IMR-90 (cell line): ENCODE data around the gene HDC. TPM values are rescaled to one million over a fixed set of nuclear protein-coding genes. Genes with fewer than 3 reads are reported as not detected.

Source experiments
- ATAC-seq: fragments of 200-7000 bp; cut with Tn5 transposase; 2 replicates; pipeline ENCODE4 v1.9.1; 2020; ENCODE audit warnings: low read depth, mild to moderate bottlenecking, moderate library complexity
- BruUV-seq: library from RNA; stranded (reverse); fragments of 400-500 nt; replicated peaks from 2 replicates; lab custom pipeline; 2021; lab: Mats Ljungman, UMichigan
- CTCF ChIA-PET: fragments of 300-600 bp; formaldehyde crosslinking; extraction: SDS; loops from one replicate; lab custom pipeline; 2021; ENCODE audit warnings: antibody characterized with exemption; lab: Yijun Ruan, JAX
- POLR2A ChIA-PET: fragments of 300-600 bp; sonication (Branson Sonifier 250); formaldehyde crosslinking; loops from one replicate; lab custom pipeline; 2022; ENCODE audit warnings: antibody characterized with exemption; ENCODE audit not compliant: unreplicated experiment; lab: Charles Lee
- DNase-seq: peaks from one replicate; pipeline ENCODE4 v3.0.0; 2013
- H2AFZ ChIP-seq: replicated peaks from 2 replicates; pipeline ENCODE3; 2013; ENCODE audit warnings: low read length, mild to moderate bottlenecking; ENCODE audit not compliant: poor library complexity
- H2AK5ac ChIP-seq: 2 replicates; pipeline ENCODE4 v1.6.1; 2013; ENCODE audit warnings: low read depth, low read length, inconsistent platforms
- H2AK9ac ChIP-seq: replicated peaks from 2 replicates; pipeline ENCODE3; 2013; ENCODE audit warnings: mild to moderate bottlenecking, low read depth, low read length, moderate library complexity; ENCODE audit not compliant: poor library complexity
- H2BK120ac ChIP-seq: 2 replicates; pipeline ENCODE4 v1.6.1; 2013; ENCODE audit warnings: low read depth, low read length, inconsistent platforms
- H2BK15ac ChIP-seq: 3 replicates; pipeline ENCODE4 v1.6.1; 2013; ENCODE audit warnings: low read depth, low read length, inconsistent platforms
- H2BK20ac ChIP-seq: 2 replicates; pipeline ENCODE4 v1.6.1; 2013; ENCODE audit warnings: low read depth, mild to moderate bottlenecking, inconsistent platforms, low read length, moderate library complexity
- H2BK5ac ChIP-seq: 2 replicates; pipeline ENCODE4 v1.6.1; 2013; ENCODE audit warnings: mild to moderate bottlenecking, low read depth, low read length, inconsistent platforms; ENCODE audit not compliant: poor library complexity, severe bottlenecking
- H3K14ac ChIP-seq: replicated peaks from 2 replicates; pipeline ENCODE4 v1.6.1; 2013; ENCODE audit warnings: low read depth, low read length, inconsistent platforms
- H3K18ac ChIP-seq: 2 replicates; pipeline ENCODE4 v1.6.1; 2013; ENCODE audit warnings: low read depth, low read length, control low read depth
- H3K23ac ChIP-seq: 2 replicates; pipeline ENCODE4 v1.6.1; 2013; ENCODE audit warnings: low read depth, low read length, inconsistent platforms
- H3K27ac ChIP-seq: 2 replicates; pipeline ENCODE4 v1.5.1; 2013; ENCODE audit warnings: mild to moderate bottlenecking, control low read depth, low read length; ENCODE audit not compliant: insufficient read depth
- H3K27me3 ChIP-seq: 2 replicates; pipeline ENCODE4 v1.6.1; 2013; ENCODE audit warnings: low read length; ENCODE audit not compliant: control insufficient read depth, insufficient read depth
- H3K36me3 ChIP-seq: 2 replicates; pipeline ENCODE4 v1.6.1; 2013; ENCODE audit warnings: low read length, mixed read lengths; ENCODE audit not compliant: control insufficient read depth, insufficient read depth
- H3K4ac ChIP-seq: 2 replicates; pipeline ENCODE4 v1.6.1; 2013; ENCODE audit warnings: low read depth, low read length, inconsistent platforms
- H3K4me1 ChIP-seq: 2 replicates; pipeline ENCODE4 v1.6.1; 2013; ENCODE audit warnings: low read length, mixed read lengths; ENCODE audit not compliant: control insufficient read depth, insufficient read depth
- H3K4me2 ChIP-seq: 2 replicates; pipeline ENCODE4 v1.6.1; 2013; ENCODE audit warnings: low read depth, mild to moderate bottlenecking, control low read depth, low read length, moderate library complexity
- H3K4me3 ChIP-seq: 2 replicates; pipeline ENCODE4 v1.5.1; 2013; ENCODE audit warnings: low read depth, mild to moderate bottlenecking, control low read depth, low read length, moderate library complexity; ENCODE audit not compliant: insufficient read depth
- H3K56ac ChIP-seq: 2 replicates; pipeline ENCODE4 v1.6.1; 2013; ENCODE audit warnings: low read length, inconsistent platforms; ENCODE audit not compliant: insufficient read depth; ENCODE audit errors: extremely low read depth
- H3K79me1 ChIP-seq, 2 experiments: 2 replicates each; pipeline ENCODE4 v1.6.1; 2013; ENCODE audit warnings: low read length in 2 of 2, inconsistent platforms in 1 of 2, low read depth in 1 of 2
- H3K9ac ChIP-seq: 2 replicates; pipeline ENCODE4 v1.6.1; 2013; ENCODE audit warnings: low read depth, low read length, control low read depth
- H3K9me1 ChIP-seq: 2 replicates; pipeline ENCODE4 v1.6.1; 2013; ENCODE audit warnings: low read length, inconsistent platforms; ENCODE audit not compliant: insufficient read depth
- H3K9me3 ChIP-seq: 2 replicates; pipeline ENCODE4 v1.6.1; 2013; ENCODE audit warnings: low read length; ENCODE audit not compliant: control insufficient read depth, insufficient read depth
- H4K20me1 ChIP-seq: 2 replicates; pipeline ENCODE4 v1.6.1; 2013; ENCODE audit warnings: low read length, inconsistent platforms; ENCODE audit not compliant: insufficient read depth
- H4K5ac ChIP-seq: 2 replicates; pipeline ENCODE4 v1.6.1; 2013; ENCODE audit warnings: mild to moderate bottlenecking, low read depth, low read length, control low read depth
- H4K8ac ChIP-seq, 2 experiments: 2 replicates each; pipeline ENCODE4 v1.6.1; 2013; ENCODE audit warnings: low read depth in 2 of 2, low read length in 2 of 2, control low read depth in 1 of 2, inconsistent platforms in 1 of 2
- H4K91ac ChIP-seq: 2 replicates; pipeline ENCODE4 v1.6.1; 2013; ENCODE audit warnings: low read depth, low read length, inconsistent platforms; ENCODE audit not compliant: insufficient read depth
- CHD1 ChIP-seq: IDR thresholded peaks from 2 replicates; pipeline ENCODE4 v1.6.1; 2012; ENCODE audit warnings: low read depth, low read length, improper control_type of control experiment
- RAD21 ChIP-seq: IDR thresholded peaks from 2 replicates; pipeline ENCODE4 v1.6.1; 2012; ENCODE audit warnings: low read length, improper control_type of control experiment
- SMC3 ChIP-seq: fragments of 150-350 bp; IDR thresholded peaks from 2 replicates; pipeline ENCODE4 v1.6.1; 2016; ENCODE audit warnings: low read depth, mild to moderate bottlenecking, antibody characterized with exemption, low read length, moderate library complexity
- WGBS, 2 experiments: methylation state at CpG; one replicate each; pipeline versions ENCODE4 v1.1.5 to v1.1.7; 2013; ENCODE audit warnings: missing lambda C conversion rate in 2 of 2; ENCODE audit not compliant: insufficient read length in 1 of 2; ENCODE audit errors: extremely low coverage in 2 of 2; 5-methylcytosine and 5-hydroxymethylcytosine counted together
- dilution Hi-C: fragments of 300-500 bp; cut with HindIII; formaldehyde crosslinking; loops from one replicate; pipeline ENCODE4 v1.14.3; 2018; ENCODE audit warnings: low sequenced_read_pairs; ENCODE audit not compliant: unreplicated experiment
- in situ Hi-C: fragments of 300-500 bp; cut with MboI; formaldehyde crosslinking; loops from 3 replicates; pipeline ENCODE4 v1.14.3; 2019; ENCODE audit warnings: low sequenced_read_pairs, inconsistent platforms, mixed read lengths
- intact Hi-C: fragments of 100-400 bp; cut with micrococcal nuclease; formaldehyde crosslinking; loops from 2 replicates; pipeline ENCODE4 v1.10.0; 2022
- polyA plus RNA-seq, 3 experiments: library from polyadenylated mRNA; depleted of rRNA; stranded (reverse); fragments of >200 nt; gene quantifications; 2 replicates each; pipeline ENCODE4 v1.2.3, GENCODE V29; 2012; ENCODE audit warnings: low replicate concordance in 1 of 3
- total RNA-seq: library from RNA; depleted of rRNA; stranded (reverse); fragments of >200 nt; gene quantifications from 2 replicates; pipeline ENCODE4 v1.2.3, GENCODE V29; 2012

The HDC gene
- total and polyA plus RNA-seq, 2 of the 4 experiments (the other 2 are of a cell fraction): not detected

DNA sequence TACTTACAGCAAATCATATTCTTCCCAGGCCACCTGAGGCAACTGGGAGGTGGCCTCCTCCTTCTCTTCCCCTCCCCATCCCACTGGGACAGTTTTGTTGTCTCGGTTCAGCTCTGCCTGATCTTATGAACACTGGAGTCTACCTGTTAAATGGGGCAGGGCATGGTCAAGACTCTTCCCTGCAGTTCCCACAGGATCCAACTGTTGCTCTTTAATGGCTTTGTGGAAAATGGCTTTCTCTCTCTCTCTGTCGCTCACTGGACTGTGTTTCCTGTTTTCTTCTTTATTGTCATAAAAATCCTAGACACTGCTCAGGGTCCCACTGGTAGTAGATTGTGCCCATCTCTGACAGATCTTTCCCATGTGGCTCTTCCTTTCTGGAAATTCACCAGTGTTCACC lies 43.3 kb downstream of the HDC start:
- in situ Hi-C loops: no loop called here
- BruUV-seq: no TSS peak

More for the DNA sequence above, 43.3 kb downstream of the HDC start:
- H2AFZ ChIP-seq: no peak overlapping the region
- H2BK20ac ChIP-seq: no peak overlapping the region
- H3K4me1 ChIP-seq: peaks cover 2% of the 10 kb centered on the region; the same call in 1 of the 2 replicates
- H3K36me3 ChIP-seq: no peaks in the 10 kb centered on the region
- no peak overlapping the region for H2AK5ac ChIP-seq
- peaks cover 8% of the 10 kb centered on the region for H3K27me3 ChIP-seq
- no peak overlapping the region for H3K9ac ChIP-seq
- no peak overlapping the region for H2BK15ac ChIP-seq
- H3K9me3 ChIP-seq: no peaks in the 10 kb centered on the region
- no peak overlapping the region for H3K56ac ChIP-seq
- dilution Hi-C loops (no loop called here), intact Hi-C loops (no loop called here)
- no peak overlapping the region; the same call in 1 of the 2 replicates for H3K23ac ChIP-seq
- no peak overlapping the region for H3K18ac ChIP-seq
- no peak overlapping the region for H3K4me2 ChIP-seq
- H2AK9ac ChIP-seq: no peak overlapping the region
- H4K8ac ChIP-seq: no peak overlapping the region
- no peak overlapping the region for H4K91ac ChIP-seq
- WGBS, 2 experiments: no CpG with 5 or more reads among the region's 2 CpGs
- H3K14ac ChIP-seq: no peak overlapping the region
- ChIA-PET POLR2A (no interaction called here), CTCF (no interaction called here)
- H2BK120ac ChIP-seq: no peak overlapping the region
- no peak overlapping the region for H4K5ac ChIP-seq
- no peak overlapping the region for H3K27ac ChIP-seq
- H3K4ac ChIP-seq: no peak overlapping the region
- ATAC-seq: no peak
- H3K79me1 ChIP-seq: no peaks in the 10 kb centered on the region
- TF ChIP-seq RAD21 (no peak), CHD1 (no peak), SMC3 (no peak)
- no peak overlapping the region for H3K4me3 ChIP-seq
- H3K9me1 ChIP-seq: peaks cover 1% of the 10 kb centered on the region; the same call in 1 of the 2 replicates
- H4K20me1 ChIP-seq: no peaks in the 10 kb centered on the region
- DNase-seq: no peak
- H2BK5ac ChIP-seq: no peak overlapping the region
